GM12878 (cell line): ENCODE data around the gene FBXW12. TPM values are rescaled to one million over a fixed set of nuclear protein-coding genes. Genes with fewer than 3 reads are reported as not detected.

Experiments
- ATAC-seq: fragments of 200-7000 bp; cut with Tn5 transposase; 3 replicates; pipeline ENCODE4 v1.9.1; 2020; ENCODE audit warnings: mild to moderate bottlenecking, moderate library complexity
- BruUV-seq: library from RNA; stranded (reverse); fragments of 400-500 nt; replicated peaks from 2 replicates; lab custom pipeline; 2021; lab: Mats Ljungman, UMichigan
- CTCF ChIA-PET: fragments of 300-600 bp; sonication (Branson Sonifier 250); formaldehyde crosslinking; extraction: SDS; loops from one replicate; lab custom pipeline; 2021; ENCODE audit warnings: inconsistent platforms; lab: Yijun Ruan, JAX
- POLR2A ChIA-PET: fragments of 350-600 bp; formaldehyde crosslinking; extraction: SDS; loops from one replicate; lab custom pipeline; 2021; ENCODE audit warnings: inconsistent platforms; lab: Charles Lee
- RAD21 ChIA-PET: fragments of 300-600 bp; sonication (Branson Sonifier 250); formaldehyde crosslinking; loops from one replicate; lab custom pipeline; 2023; ENCODE audit warnings: antibody characterized with exemption; ENCODE audit not compliant: unreplicated experiment; lab: Charles Lee
- SMC1A ChIA-PET: fragments of 300-600 bp; sonication (Branson Sonifier 250); formaldehyde crosslinking; loops from one replicate; lab custom pipeline; 2023; ENCODE audit not compliant: unreplicated experiment, uncharacterized antibody; lab: Charles Lee
- DNase-seq: peaks from one replicate; pipeline ENCODE4 v3.0.0-alpha.2; 2011; ENCODE audit warnings: low read depth, low spot score
- FAIRE-seq: peaks from 3 replicates; lab custom pipeline; 2011; peaks lifted over from hg19 to GRCh38; lab: Jason Lieb, UNC
- H2AFZ ChIP-seq: 2 replicates; pipeline ENCODE4 v1.6.0; 2011; ENCODE audit warnings: low read depth, low read length, control low read depth; ENCODE audit not compliant: control insufficient read depth
- H3K27ac ChIP-seq: 2 replicates; pipeline ENCODE4 v1.5.1; 2011; ENCODE audit warnings: control low read depth; ENCODE audit not compliant: control insufficient read depth, insufficient read depth
- H3K27me3 ChIP-seq, 2 experiments: replicated peaks in 1 of 2; 2 replicates each; pipeline versions ENCODE4 v1.6.0 to v1.6.1; 2011; ENCODE audit warnings: low read length in 1 of 2; ENCODE audit not compliant: control insufficient read depth in 2 of 2, insufficient read depth in 2 of 2
- H3K36me3 ChIP-seq, 2 experiments: 2 replicates each; pipeline ENCODE4 v1.5.1; 2011; ENCODE audit warnings: low read length in 1 of 2; ENCODE audit not compliant: control insufficient read depth in 2 of 2, insufficient read depth in 2 of 2
- H3K4me1 ChIP-seq: 2 replicates; pipeline ENCODE4 v1.6.1; 2011; ENCODE audit warnings: mild to moderate bottlenecking, low read length, moderate library complexity, mixed read lengths; ENCODE audit not compliant: control insufficient read depth, insufficient read depth
- H3K4me2 ChIP-seq: 2 replicates; pipeline ENCODE4 v1.6.0; 2011; ENCODE audit warnings: control low read depth; ENCODE audit not compliant: control insufficient read depth, insufficient read depth
- H3K4me3 ChIP-seq: fragments of 200-600 bp; sonication (generic); 2 replicates; pipeline ENCODE4 v1.5.1; 2016
- H3K79me2 ChIP-seq: 2 replicates; pipeline ENCODE4 v1.6.0; 2011; ENCODE audit warnings: low read length; ENCODE audit not compliant: control insufficient read depth, insufficient read depth
- H3K9ac ChIP-seq: 2 replicates; pipeline ENCODE4 v1.8.0; 2011; ENCODE audit warnings: low read length, control low read depth, mixed read lengths; ENCODE audit not compliant: control insufficient read depth, insufficient read depth
- H3K9me3 ChIP-seq: replicated peaks from 3 replicates; pipeline ENCODE4 v1.5.1; 2011; ENCODE audit warnings: mild to moderate bottlenecking, low read length; ENCODE audit not compliant: control insufficient read depth, insufficient read depth
- H4K20me1 ChIP-seq: 2 replicates; pipeline ENCODE4 v1.6.0; 2011; ENCODE audit not compliant: control insufficient read depth, insufficient read depth
- CHD1 ChIP-seq: IDR thresholded peaks from 2 replicates; pipeline ENCODE4 v1.6.1; 2012; ENCODE audit warnings: low read depth, low read length, improper control_type of control experiment
- DPF2 ChIP-seq: fragments of 450-650 bp; IDR thresholded peaks from 2 replicates; pipeline ENCODE4 v1.6.1; 2017; ENCODE audit warnings: mild to moderate bottlenecking
- IKZF2 ChIP-seq, 2 experiments: fragments of 450-650 bp; IDR thresholded peaks; 2 replicates each; pipeline ENCODE4 v1.6.1; 2017; ENCODE audit warnings: mild to moderate bottlenecking in 2 of 2, moderate library complexity in 2 of 2
- NFXL1 ChIP-seq: fragments of 450-650 bp; IDR thresholded peaks from 2 replicates; pipeline ENCODE4 v1.6.1; 2017; ENCODE audit warnings: antibody characterized with exemption, mild to moderate bottlenecking, borderline replicate concordance
- SMAD5 ChIP-seq: IDR thresholded peaks from 2 replicates; pipeline ENCODE4 v1.6.1; 2016; ENCODE audit warnings: antibody characterized with exemption, low read depth
- WGBS: methylation state at CpG from one replicate; pipeline ENCODE4 v1.1.6; 2016; ENCODE audit warnings: low lambda C conversion rate; ENCODE audit not compliant: insufficient replicate concordance, insufficient coverage; ENCODE audit errors: missing lambda C conversion rate; 5-methylcytosine and 5-hydroxymethylcytosine counted together
- in situ Hi-C: fragments of 300-500 bp; cut with MboI; formaldehyde crosslinking; loops from 9 replicates; pipeline ENCODE4 v1.14.3; 2018; ENCODE audit warnings: mixed read lengths
- intact Hi-C: fragments of 100-400 bp; cut with micrococcal nuclease; formaldehyde crosslinking; loops from one replicate; pipeline ENCODE4 v1.14.2; 2022; ENCODE audit not compliant: unreplicated experiment
- polyA plus RNA-seq, 11 experiments: library from polyadenylated mRNA; depleted of rRNA in 4 of 11; unstranded in 6 of 11; stranded (reverse) in 5 of 11; fragments of >200 nt; fragmentation: Nextera tagmentation in 4 of 11; fragmentation: Illumina TruSeq in 1 of 11; extraction: Ambion mirVana in 4 of 11; extraction: Trizol in 1 of 11; gene quantifications; 1 replicate in 1 of 11; 2 replicates in 10 of 11; pipeline versions ENCODE4 v1.2.1 to v1.2.3, GENCODE V29; 2011 to 2016; ENCODE audit warnings: inconsistent platforms in 2 of 11, missing spikeins in 2 of 11, low read depth in 1 of 11
- total RNA-seq, 4 experiments: library from RNA; depleted of rRNA in 3 of 4; stranded (reverse); fragments of >200 nt in 3 of 4; fragmentation: Illumina TruSeq in 1 of 4; extraction: Trizol in 1 of 4; gene quantifications; 2 replicates each; pipeline versions ENCODE4 v1.2.1 to v1.2.3, GENCODE V29; 2013 to 2021

The FBXW12 gene
- total and polyA plus RNA-seq, 10 of the 15 experiments (the other 5 are each of a cell fraction or from before 2014, with no cell fraction given): 0.04 to 0.18 (median 0.12) TPM; not detected in 4

DNA sequence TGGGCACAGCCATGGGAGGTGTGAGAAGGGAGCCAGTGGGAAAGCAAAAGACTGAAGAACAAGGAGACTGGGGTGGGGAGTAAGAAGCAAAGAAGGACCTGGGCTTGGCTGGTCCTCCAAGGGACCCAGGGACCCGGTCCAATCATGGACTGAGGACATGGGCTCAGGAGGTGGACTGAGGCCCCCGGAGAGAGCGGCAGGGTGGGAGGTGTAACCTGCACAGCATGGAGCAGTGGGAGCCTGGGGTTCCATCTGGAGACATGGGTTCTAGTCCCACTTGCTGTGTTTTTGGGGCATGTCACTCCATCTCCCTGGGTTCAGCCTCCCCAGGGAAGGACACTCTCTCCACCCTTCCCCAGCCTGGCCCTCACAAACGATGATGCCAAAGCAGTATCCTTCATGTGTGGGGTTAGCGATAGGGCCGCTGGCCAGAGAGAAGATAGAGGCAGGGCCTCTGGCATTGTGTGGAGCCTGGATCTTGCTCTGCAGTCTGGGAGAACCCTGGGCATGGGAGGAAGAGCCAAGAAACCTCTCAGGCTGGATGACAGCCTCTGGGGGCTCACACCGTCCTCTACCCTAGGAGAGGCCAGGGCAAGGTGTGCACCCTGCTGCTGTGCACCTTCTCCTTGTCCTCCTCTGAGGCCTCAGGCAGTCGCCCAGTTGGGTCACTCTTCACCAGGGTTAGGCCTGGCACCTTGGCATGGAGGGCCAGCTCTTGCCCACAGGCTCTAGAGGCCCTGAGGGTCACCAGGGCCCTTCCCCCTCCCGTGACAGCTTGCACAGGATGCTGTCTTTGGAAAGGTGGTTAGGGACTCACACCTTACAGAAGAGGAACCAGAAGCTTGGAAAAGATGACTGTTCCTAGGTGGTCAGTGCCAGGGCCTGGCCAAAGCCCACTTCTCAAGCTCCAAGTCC is 26.0 kb downstream of the FBXW12 start:
- DNase-seq: no peak
- CTCF ChIA-PET: interaction anchor here (3.1 to 22.0 kb wide), 2 partner anchors 38 to 166 kb away, joined by 47 to 757 read pairs; partner anchors contain the start of genes CCDC51 and TMA7
- TF ChIP-seq DPF2 (no peak), IKZF2 (IDR thresholded peaks at IDR 0.05) (no peak), NFXL1 (no peak), CHD1 (no peak), SMAD5 (no peak)
- in situ Hi-C loops (no loop called here), intact Hi-C loops (no loop called here)
- Histone ChIP-seq H3K27ac (no peak overlapping the region), H2AFZ (no peak overlapping the region), H3K79me2 (no peaks in the 10 kb centered on the region), H3K36me3 (no peaks in the 10 kb centered on the region), H3K9me3 (no peaks in the 10 kb centered on the region), H4K20me1 (no peaks in the 10 kb centered on the region), H3K4me1 (no peaks in the 10 kb centered on the region), H3K4me3 (no peak overlapping the region), H3K9ac (no peak overlapping the region), H3K4me2 (no peak overlapping the region), H3K27me3 (no peaks in the 10 kb centered on the region)
- RAD21 ChIA-PET: interaction anchor here (1.0 to 5.9 kb wide), 5 partner anchors 38 to 204 kb away, joined by 3 to 259 read pairs (median 9); no protein-coding TSS in a partner anchor
- no peak for FAIRE-seq
- no peak for ATAC-seq
- BruUV-seq: no TSS peak
- SMC1A ChIA-PET: interaction anchor here (3.9 to 8.0 kb wide), 2 partner anchors 38 to 123 kb away, joined by 33 to 287 read pairs; partner anchors contain the start of genes CCDC51 and TMA7
- POLR2A ChIA-PET: no interaction called here
- WGBS: 50% methylated on average over 9 of the region's 9 CpGs
